ENCODE data around the gene S100A7. TPM values are rescaled to one million over a fixed set of nuclear protein-coding genes. Genes with fewer than 3 reads are reported as not detected.

S100A7 gene
- total RNA-seq, 1 experiment from 2014 or later, result not detected

DNA sequence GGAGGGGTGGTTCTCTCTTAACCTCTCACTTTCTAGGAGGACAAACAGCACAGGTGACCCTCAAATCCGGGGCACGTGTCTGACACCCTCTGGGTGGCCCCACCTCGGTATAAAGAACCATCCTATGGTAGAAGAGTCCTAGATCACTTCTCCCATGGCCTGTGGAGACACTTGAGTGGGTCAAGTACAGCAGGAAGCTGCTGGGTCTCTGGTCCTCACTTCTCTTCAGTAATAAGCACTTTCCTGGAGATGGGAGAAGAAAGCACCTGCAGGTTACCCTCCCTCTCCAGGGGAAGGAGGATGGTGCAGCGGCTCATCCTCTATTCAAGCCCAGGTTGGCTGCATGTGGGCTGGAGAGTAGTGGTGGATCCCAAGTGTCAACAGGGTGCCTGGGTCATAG, 17.0 kb downstream of the S100A7 start:
- DNase-seq, result no peak
- no peaks in the 10 kb centered on the region for H3K9me3 ChIP-seq
- no peaks in the 10 kb centered on the region for H3K36me3 ChIP-seq
- H3K4me3 ChIP-seq, result no peak overlapping the region
- H3K27me3 ChIP-seq, result peaks cover 3% of the 10 kb centered on the region; the same call in 1 of the 2 replicates

DNA sequence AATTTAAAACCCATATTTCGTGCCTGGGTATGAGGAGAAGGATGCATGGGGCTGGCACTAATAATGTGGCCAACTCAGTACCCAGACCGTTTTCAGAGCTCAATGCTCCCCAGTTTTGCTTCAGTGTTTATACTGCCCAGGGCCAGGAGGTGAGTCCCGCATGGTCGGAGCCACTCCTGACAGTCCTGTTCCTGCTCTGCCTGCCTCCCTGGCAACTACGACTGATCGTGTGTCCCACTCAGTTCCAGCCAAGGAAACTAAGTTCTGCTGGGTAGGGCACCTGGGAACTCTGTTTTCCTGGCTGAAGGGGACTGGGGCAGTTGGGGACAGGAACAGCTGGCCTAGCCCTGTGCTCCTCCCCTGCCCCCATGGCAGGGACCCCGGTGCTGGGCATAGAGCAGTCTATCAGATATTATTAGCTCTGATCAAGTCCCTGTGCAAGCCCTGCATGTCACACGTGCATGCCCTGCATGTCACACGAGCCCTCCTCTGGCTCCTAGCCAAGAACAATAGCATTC, 19.2 kb downstream of the S100A7 start:
- Histone ChIP-seq H3K4me3 (no peak overlapping the region), H3K36me3 (no peaks in the 10 kb centered on the region), H3K27me3 (peaks cover 6% of the 10 kb centered on the region; the same call in 1 of the 2 replicates), H3K9me3 (no peaks in the 10 kb centered on the region)
- no peak for DNase-seq

DNA sequence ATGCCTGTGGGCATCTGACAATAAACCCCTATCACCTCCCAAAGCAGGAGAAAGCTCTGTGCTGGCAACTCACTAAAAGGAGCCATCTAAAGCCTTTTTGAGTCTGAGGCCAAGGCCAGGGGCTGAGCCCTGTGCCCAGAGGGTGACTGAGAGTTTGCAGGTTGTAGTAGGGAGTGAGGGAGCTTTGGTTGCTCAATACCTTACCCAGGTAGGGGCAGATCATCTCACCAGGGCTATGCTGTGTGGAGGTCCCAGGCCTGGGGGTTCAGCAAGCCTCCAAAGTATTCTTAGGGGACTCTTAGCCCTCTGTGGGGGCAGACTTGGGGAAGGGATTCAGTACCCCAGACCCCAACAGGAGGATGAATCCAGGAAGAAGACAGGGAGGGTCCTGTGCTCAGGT, 21.2 kb downstream of the S100A7 start:
- no peak for DNase-seq
- H3K9me3 ChIP-seq, result no peaks in the 10 kb centered on the region
- no peaks in the 10 kb centered on the region for H3K36me3 ChIP-seq
- no peak overlapping the region for H3K4me3 ChIP-seq
- H3K27me3 ChIP-seq, result peaks cover 4% of the 10 kb centered on the region; the same call in 1 of the 2 replicates

DNA sequence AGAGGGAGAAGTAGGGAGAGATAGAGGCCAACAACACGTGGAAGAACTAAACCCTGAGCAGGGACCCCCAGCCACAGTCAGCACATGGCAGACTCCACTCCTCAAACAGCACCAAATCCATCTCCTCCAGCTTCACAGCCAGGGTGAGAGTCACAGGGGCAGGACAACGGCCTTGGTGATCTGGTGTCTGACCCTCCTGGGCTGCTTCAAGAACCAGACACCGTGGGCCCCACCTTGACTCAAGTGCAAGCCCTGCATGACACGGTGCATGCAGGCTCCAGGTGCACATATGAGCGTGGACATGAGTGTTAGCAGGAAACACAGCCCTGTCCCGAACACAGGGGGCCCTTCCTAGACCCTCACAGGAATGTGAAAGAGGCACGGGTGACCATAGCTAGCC, 21.9 kb downstream of the S100A7 start:
- peaks cover 4% of the 10 kb centered on the region for H3K27me3 ChIP-seq
- H3K4me3 ChIP-seq, result no peak overlapping the region
- no peak for DNase-seq
- no peaks in the 10 kb centered on the region for H3K36me3 ChIP-seq
- no peaks in the 10 kb centered on the region for H3K9me3 ChIP-seq

DNA sequence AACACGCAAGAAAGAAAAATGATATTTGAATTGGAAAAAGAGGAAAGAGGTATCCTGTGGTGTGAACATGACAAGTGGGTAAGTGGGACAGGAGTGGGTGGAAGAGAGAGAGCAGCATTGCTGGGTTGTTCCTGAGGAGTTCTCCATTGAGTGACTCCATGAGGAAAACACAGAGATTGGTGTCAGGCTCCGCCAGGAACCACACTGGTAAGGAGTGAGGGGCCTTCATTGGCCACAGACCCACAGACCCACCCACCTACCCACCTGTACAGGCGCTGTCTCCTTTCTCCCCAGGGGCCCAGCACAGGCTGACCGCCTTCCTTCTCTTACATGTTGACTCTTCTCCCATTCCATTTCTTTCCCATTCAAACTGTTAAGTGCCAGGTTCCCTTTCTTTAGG, 23.2 kb downstream of the S100A7 start:
- Histone ChIP-seq H3K9me3 (no peaks in the 10 kb centered on the region), H3K27me3 (peaks cover 8% of the 10 kb centered on the region), H3K36me3 (no peaks in the 10 kb centered on the region), H3K4me3 (no peak overlapping the region)
- no peak for DNase-seq

DNA sequence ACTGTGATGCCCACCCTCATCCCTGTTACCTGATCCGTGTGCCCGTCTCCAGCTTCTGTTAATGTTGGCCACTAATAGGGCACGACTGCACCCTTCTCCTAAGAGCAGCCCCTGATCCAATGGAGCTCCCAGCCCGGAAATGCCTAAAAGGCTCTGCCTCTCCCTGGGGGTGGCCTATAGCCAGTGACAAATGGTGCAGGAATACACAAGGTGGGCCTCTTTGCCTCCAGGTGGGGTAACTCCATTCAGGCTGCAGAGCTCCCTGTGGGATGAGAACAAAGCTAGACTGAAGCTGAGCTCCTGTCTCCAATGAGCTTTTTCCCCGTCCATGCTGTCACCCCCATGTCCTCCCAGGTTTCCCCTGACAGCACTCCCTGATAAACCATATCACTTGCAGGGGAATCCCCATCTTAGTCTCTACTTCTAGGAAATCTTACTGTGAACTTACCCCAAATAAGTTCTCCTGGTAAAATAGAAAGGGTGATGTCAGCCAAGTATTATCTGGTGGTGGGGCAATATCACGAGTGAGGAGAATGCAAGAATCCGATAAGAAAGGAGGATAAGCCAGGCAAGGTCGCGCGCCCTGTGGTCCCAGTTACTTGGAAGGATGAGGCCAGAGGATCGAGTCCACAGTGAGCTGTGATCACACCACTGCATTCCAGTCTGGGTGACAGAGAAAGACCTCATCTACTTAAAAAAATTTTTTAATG, 25.6 kb downstream of the S100A7 start:
- no peak overlapping the region for H3K4me3 ChIP-seq
- H3K36me3 ChIP-seq, result no peaks in the 10 kb centered on the region
- peaks cover 8% of the 10 kb centered on the region for H3K27me3 ChIP-seq
- no peaks in the 10 kb centered on the region for H3K9me3 ChIP-seq
- no peak for DNase-seq

DNA sequence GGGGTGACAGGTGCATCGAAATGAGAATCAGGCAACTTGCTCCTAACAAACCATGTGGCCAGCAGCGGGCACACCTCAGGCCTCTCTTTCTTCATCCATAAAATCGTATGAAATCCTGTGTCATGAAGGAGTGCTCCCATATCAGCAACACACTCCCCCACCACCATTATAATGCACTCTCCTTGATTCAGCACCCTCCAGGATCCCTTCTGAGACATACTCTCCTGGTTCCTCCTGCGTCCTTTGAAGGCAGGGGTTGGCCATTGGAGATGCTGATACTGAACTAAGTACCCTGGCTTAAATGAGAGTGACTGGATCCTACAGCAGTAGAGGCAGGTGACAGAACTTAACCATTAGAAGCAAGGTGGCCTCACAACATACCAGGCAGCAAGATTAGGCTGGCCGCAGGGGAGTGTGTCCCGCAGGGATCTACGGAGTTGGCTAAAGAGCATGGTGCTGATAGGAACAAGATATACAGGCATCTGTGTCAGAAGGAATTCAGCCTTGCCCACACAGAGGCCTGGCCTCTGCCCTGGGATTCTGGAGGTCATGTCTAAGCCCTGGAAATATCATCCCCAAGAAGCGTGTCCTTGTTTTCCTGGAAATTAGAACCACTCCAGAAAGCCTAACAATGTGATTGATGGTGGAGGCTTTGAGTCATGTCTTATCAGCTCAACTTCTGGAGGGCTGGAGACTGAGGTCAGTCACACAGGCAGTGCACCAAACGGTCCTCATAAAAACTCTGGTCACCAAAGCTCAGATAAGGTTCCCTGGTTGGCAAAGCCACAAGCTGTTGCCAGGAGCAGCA, 27.4 kb downstream of the S100A7 start:
- Histone ChIP-seq H3K9me3 (no peaks in the 10 kb centered on the region), H3K36me3 (no peaks in the 10 kb centered on the region), H3K27me3 (peaks cover 8% of the 10 kb centered on the region), H3K4me3 (no peak overlapping the region)
- no peak for DNase-seq

DNA sequence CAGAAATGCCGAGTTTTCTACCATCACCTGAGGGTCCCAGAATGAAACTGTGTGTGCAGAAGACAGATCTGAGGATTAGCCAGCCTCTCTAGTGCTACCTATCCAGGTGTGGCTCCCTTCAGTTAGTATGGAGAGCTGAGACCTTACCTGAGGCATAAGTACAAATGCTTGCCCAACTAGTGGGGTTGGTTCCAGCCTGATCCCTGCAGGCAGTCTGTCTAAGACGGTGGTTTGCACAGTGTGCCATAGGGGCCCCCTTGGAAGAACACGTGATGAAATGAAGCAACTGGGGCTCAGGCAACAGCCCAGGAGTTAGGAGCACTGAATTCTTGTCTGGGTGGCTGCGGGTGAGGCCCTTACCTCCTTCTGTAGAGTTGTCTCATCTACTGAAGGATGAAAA, 28.5 kb downstream of the S100A7 start:
- Histone ChIP-seq H3K27me3 (peaks cover 4% of the 10 kb centered on the region), H3K36me3 (no peaks in the 10 kb centered on the region), H3K4me3 (no peak overlapping the region), H3K9me3 (no peaks in the 10 kb centered on the region)
- no peak for DNase-seq

DNA sequence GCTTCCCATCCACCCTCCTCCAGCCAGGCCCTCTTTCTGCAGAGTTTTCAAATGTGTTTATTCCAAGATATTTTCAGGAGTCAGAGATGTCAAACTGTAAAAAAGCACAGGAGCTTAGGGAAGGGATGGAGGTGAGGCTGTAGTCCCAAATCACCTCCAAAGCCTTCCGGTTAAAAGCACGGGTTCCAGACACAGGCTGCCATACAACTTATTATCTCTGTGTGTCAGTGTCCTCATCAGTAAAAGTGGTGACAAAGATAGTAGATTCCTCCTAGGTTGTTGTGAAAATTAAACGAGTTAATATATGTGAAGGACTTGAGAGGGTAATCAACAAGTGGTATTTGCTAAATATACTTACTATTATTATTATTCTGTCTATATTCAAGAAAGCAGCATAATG, 29.0 kb downstream of the S100A7 start:
- Histone ChIP-seq H3K27me3 (peaks cover 4% of the 10 kb centered on the region), H3K36me3 (no peaks in the 10 kb centered on the region), H3K4me3 (no peak overlapping the region), H3K9me3 (no peaks in the 10 kb centered on the region)
- DNase-seq, result no peak

DNA sequence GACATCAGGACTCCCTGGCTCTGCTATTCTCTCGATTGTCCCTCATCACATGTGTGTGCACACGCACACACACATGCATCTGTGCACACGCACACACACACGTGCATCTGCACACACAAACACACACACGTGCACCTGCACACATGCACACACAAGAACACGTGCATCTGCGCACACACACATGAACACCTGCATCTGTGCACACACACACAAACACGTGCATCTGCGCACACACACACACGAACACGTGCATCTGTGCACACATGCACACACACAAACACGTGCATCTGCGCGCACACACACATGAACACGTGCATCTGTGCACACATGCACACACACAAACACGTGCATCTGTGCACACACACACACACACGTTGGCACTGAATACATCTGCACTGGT, 29.4 kb downstream of the S100A7 start:
- Histone ChIP-seq H3K4me3 (no peak overlapping the region), H3K9me3 (no peaks in the 10 kb centered on the region), H3K36me3 (no peaks in the 10 kb centered on the region), H3K27me3 (peaks cover 5% of the 10 kb centered on the region)
- no peak for DNase-seq

DNA sequence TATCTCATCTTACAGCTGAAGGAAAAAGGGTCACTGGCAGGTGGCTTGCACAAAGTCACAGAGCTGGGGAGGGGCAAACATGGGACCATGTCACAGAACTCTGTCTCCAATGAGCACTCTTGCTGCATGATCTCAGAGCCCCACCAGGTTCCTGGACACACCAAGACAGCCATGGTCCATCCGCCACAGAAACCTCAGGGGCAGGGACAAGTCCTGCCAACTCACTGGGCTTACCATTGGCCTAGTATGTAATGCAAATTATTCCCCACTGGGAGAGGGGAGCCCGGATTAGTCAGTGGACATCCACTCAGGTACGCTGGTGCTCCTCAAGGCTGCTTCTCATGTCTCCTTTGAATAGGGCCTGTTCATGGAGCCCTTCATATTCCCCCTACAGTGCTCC, 29.9 kb downstream of the S100A7 start:
- Histone ChIP-seq H3K27me3 (peaks cover 10% of the 10 kb centered on the region), H3K4me3 (no peak overlapping the region), H3K9me3 (no peaks in the 10 kb centered on the region), H3K36me3 (no peaks in the 10 kb centered on the region)
- no peak for DNase-seq

DNA sequence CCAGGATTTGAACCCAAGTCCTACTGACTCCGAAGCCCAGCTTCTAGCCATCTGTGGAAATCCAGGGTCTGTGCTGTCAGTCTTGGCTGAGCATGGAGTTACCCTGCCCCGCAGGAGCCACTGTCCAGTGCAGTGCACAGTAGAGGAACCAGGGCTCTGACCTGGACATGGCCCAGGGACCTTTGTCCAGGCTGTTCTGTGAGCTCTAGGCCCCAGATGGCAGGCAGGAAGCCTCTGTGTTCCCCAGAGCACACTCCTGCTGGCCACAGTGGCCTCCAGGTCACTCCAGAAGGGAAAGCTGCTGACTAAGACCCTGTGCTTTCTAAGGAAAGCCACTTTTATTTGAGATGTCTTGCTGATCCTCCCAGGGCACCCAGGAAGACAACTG, 30.3 kb downstream of the S100A7 start:
- Histone ChIP-seq H3K36me3 (no peaks in the 10 kb centered on the region), H3K9me3 (no peaks in the 10 kb centered on the region), H3K27me3 (peaks cover 11% of the 10 kb centered on the region), H3K4me3 (no peak overlapping the region)
- DNase-seq, result no peak

DNA sequence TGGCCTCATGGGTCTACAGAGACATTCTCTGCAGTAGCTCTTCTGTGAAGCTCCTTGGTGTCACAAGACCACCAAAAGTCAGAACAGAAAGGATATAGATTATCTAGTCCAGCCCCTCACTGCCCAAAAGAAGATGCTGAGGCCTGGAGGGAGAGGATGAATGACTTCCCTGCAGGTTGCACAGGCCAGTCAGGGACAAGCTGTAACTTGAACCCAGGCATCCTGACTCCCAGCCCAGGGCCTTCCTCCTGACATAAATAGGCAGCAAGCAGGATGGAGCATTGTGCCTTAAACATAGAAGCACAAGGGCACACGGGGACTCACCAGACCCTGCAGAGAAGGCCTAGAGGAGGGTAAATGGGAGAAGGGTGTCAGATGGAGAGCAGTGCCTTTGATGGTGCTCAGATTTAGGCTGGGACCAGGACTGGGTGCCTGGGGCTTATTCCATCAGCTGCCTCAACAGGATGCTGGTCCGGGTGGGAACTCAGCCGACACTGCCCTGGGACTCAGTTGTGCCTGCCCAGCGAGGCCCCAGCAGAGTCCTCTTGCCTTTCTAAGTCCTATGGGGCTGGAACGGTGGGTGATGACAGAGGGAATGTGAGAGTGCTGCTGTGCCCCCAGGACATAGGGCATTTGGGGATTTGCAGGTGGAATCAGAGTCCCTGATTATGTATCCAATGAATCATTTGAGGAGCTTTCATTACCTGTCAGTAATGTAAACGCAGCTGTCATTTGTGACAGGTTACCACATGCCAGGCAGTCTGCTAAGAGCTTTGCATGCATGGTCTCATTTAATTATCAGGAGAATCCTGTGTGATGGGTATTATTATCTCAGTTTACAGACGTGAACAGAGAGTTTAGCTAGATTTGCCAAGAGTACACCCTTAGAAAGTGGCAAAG, 30.9 kb downstream of the S100A7 start:
- Histone ChIP-seq H3K27me3 (peaks cover 11% of the 10 kb centered on the region), H3K4me3 (no peak overlapping the region), H3K9me3 (no peaks in the 10 kb centered on the region), H3K36me3 (no peaks in the 10 kb centered on the region)
- DNase-seq, result no peak

DNA sequence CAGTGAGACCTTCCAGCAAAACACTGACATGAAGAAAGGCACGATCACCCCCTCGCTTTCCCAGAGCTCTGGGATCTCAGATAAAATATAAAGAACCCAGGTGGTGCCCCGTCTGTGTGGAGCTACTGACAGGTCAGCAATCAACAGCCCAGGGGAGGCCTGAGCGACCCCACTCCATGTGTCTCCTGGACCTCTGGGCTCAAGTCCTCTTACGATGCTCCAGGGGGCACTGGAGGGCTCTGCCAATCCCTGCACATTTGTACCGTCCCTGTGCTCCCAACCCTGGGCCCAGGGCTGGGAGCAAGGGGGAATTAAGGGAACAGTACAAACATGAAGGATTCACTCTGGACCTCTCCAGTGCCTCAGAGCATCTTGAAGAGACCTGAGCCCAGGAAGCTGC, 31.7 kb downstream of the S100A7 start:
- no peak for DNase-seq

DNA sequence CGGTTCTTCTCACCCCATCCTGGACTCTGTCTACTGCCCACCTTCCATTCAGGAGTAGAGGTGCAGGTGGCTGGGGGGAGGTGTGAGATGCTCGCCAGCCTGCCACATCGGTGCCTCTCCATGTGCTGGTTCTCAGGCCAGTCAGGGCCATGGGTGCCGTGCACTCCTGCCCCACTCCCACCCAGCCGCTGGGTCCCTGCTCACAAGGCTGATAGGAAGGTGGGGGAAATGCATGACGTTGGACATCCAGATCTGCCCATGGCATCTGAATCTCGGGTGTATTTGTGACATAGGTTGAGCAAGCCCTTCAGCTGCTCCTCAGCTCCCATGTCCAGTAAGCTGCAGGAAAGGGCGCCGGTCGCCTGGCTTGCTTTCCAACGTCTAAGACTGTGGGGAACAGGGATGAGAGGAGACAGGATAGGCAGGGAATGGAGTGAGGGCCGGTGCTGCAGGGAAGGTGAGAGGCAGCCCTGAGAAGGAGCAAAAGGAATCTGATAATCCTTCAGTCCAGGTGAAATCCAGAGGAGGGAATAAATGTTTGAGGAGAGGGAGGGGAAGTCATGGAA, 32.3 kb downstream of the S100A7 start:
- Histone ChIP-seq H3K36me3 (no peaks in the 10 kb centered on the region), H3K4me3 (no peak overlapping the region), H3K9me3 (no peaks in the 10 kb centered on the region), H3K27me3 (peaks cover 17% of the 10 kb centered on the region)
- no peak for DNase-seq

More for the DNA sequence above, 31.7 kb downstream of the S100A7 start:
- Histone ChIP-seq H3K9me3 (no peaks in the 10 kb centered on the region), H3K36me3 (no peaks in the 10 kb centered on the region), H3K4me3 (no peak overlapping the region), H3K27me3 (peaks cover 15% of the 10 kb centered on the region)

DNA sequence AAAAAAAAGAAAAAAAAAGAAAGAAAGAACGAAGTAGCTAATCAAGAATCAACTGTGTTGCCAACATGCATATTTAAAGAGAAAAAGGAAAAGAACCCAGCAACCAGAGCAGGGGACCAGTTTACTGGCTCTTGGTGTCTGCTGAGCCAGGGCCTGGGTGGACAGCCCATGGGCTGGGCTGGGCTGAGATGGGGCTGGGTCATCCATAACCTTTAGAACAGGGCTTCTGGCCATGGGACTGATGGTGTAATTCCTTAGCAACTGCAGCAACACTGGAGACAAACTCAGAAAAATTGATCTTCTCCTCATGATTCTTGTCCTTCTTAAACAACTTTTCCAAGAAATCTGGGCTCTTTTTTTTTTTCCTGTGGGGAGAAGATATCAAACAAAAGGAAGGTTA, 33.6 kb downstream of the S100A7 start:
- H3K27me3 ChIP-seq, result peaks cover 15% of the 10 kb centered on the region
- no peaks in the 10 kb centered on the region for H3K9me3 ChIP-seq
- no peaks in the 10 kb centered on the region for H3K36me3 ChIP-seq
- no peak for DNase-seq
- no peak overlapping the region for H3K4me3 ChIP-seq

Data from MG63 (cell line).